Spleen (tissue), 11 donors: Measurements from ENCODE around the gene ZNF385C. TPM values are rescaled to one million over a fixed set of nuclear protein-coding genes. Genes with fewer than 3 reads are reported as not detected.
A peak's percentile ranks its signal among the peaks of the same experiment; 100 is the strongest.

ENCODE experiments used
- DNase-seq: peaks from one replicate; pipeline ENCODE4 v3.0.0-alpha.2; 2020
- H3K27ac ChIP-seq, 8 donors: fragments of 200-600 bp; sonication (generic) in 7 of 8; 1 replicate in 4 of 8; 2 replicates in 4 of 8; pipeline versions ENCODE4 v1.5.0 to v1.8.0; 2016 to 2021; ENCODE audit warnings: inconsistent platforms in 4 of 8, mild to moderate bottlenecking in 4 of 8, moderate library complexity in 1 of 8
- H3K27me3 ChIP-seq, 7 donors: fragments of 200-600 bp; sonication (generic) in 6 of 7; replicated peaks in 1 of 7; 1 replicate in 4 of 7; 2 replicates in 3 of 7; pipeline versions ENCODE4 v1.5.0 to v1.8.0; 2016 to 2021; ENCODE audit warnings: inconsistent platforms in 3 of 7, mild to moderate bottlenecking in 1 of 7
- H3K36me3 ChIP-seq, 6 donors: fragments of 200-600 bp; sonication (generic) in 5 of 6; 1 replicate in 4 of 6; 2 replicates in 2 of 6; pipeline versions ENCODE4 v1.5.0 to v1.8.0; 2016 to 2021; ENCODE audit warnings: inconsistent platforms in 2 of 6
- H3K4me1 ChIP-seq, 6 donors: fragments of 200-600 bp; sonication (generic) in 5 of 6; 1 replicate in 3 of 6; 2 replicates in 3 of 6; pipeline versions ENCODE4 v1.5.0 to v1.8.0; 2016 to 2021; ENCODE audit warnings: inconsistent platforms in 3 of 6
- H3K4me3 ChIP-seq, 8 donors: fragments of 200-600 bp; sonication (generic) in 7 of 8; 1 replicate in 4 of 8; 2 replicates in 4 of 8; pipeline versions ENCODE4 v1.5.0 to v1.8.0; 2016 to 2021; ENCODE audit warnings: inconsistent platforms in 4 of 8, mild to moderate bottlenecking in 4 of 8, moderate library complexity in 2 of 8
- H3K9me3 ChIP-seq, 8 donors: fragments of 200-600 bp; sonication (generic) in 7 of 8; 1 replicate in 4 of 8; 2 replicates in 4 of 8; pipeline versions ENCODE4 v1.5.0 to v1.8.0; 2016 to 2021; ENCODE audit warnings: inconsistent platforms in 4 of 8
- CTCF ChIP-seq, 11 experiments: fragments of 200-600 bp in 7 of 11; fragments of 450-650 bp in 4 of 11; sonication (generic) in 4 of 11; IDR thresholded peaks in 8 of 11; conservative IDR thresholded peaks in 3 of 11; 1 replicate in 7 of 11; 2 replicates in 4 of 11; pipeline versions ENCODE4 v1.4.0 to v1.8.0; 2016 to 2021; ENCODE audit warnings: antibody characterized with exemption in 11 of 11, inconsistent platforms in 4 of 11, mild to moderate bottlenecking in 1 of 11
- POLR2A ChIP-seq, 3 donors: fragments of 450-650 bp; IDR thresholded peaks; one replicate each; pipeline ENCODE4 v1.5.1; 2017; ENCODE audit warnings: antibody characterized with exemption in 3 of 3, mild to moderate bottlenecking in 1 of 3
- POLR2AphosphoS5 ChIP-seq, 3 donors: sonication (generic); formaldehyde crosslinking; IDR thresholded peaks; one replicate each; pipeline ENCODE4 v1.5.1; 2017; ENCODE audit warnings: antibody characterized with exemption in 3 of 3
- WGBS, 5 donors: extraction: QIAGEN DNeasy Blood & Tissue Kit in 3 of 5; methylation state at CpG; one replicate each; pipeline versions ENCODE4 v1.1.5 to v1.1.7; 2013 to 2018; 5-methylcytosine and 5-hydroxymethylcytosine counted together
- intact Hi-C: fragments of 100-400 bp; cut with DNase I; formaldehyde crosslinking; loops from one replicate; pipeline ENCODE4 v1.15.0; 2023; ENCODE audit warnings: low total_unique reads
- polyA plus RNA-seq, 3 donors: library from polyadenylated mRNA; stranded (reverse); fragments of 200-250 nt; gene quantifications; one replicate each; pipeline ENCODE4 v1.2.1, GENCODE V29; 2013
- total RNA-seq, 7 donors: library from RNA; depleted of rRNA in 3 of 7; stranded (reverse); fragments of >200 nt in 3 of 7; fragmentation: NEBNext Ultra II Directional in 4 of 7; extraction: Animal tissue kit (Norgen Biotek cat#: 25700) in 4 of 7; gene quantifications; one replicate each; pipeline versions ENCODE4 v1.1.0 to v1.2.1, GENCODE V29; 2016 to 2021
- donor health status: healthy with polysubstance abuse.
- donor health status: DM: no; HTN: no; CAD: no; lungs with moderate emphysema.
- donor health status: DM: no; HTN: no; CAD: no.
- donor health status: Bipolar disorder and iron deficiency.
- donor health status: healthy.
- donor health status: DM: no; HTN: no; CAD: no.
- donor health status: DM: yes; HTN: yes; CAD: no.

The ZNF385C gene
- total and polyA plus RNA-seq, 10 donors = 0.17 to 0.60 (median 0.41) TPM; not detected in 2

- intact Hi-C loops = no loop called here
- Histone ChIP-seq H3K27ac (no peak overlapping the region), H3K36me3 (no peaks in the 10 kb centered on the region), H3K4me1 (peaks cover 0 to 11% (median 5%) of the 10 kb centered on the region in 6 donors), H3K27me3 (peaks cover 0 to 15% (median 0%) of the 10 kb centered on the region in 7 donors), H3K9me3 (no peaks in the 10 kb centered on the region), H3K4me3 (no peak overlapping the region)
- no peak for DNase-seq
- TF ChIP-seq POLR2AphosphoS5 (IDR thresholded peaks at IDR 0.05) (no peak), POLR2A (IDR thresholded peaks at IDR 0.05) (no peak), CTCF (IDR thresholded peaks at IDR 0.05 in 8 of 11, conservative IDR thresholded peaks at IDR 0.05 in 3 of 11) (no peak)
These were observed 56.7 kb downstream of the ZNF385C start for GRCh38 chr17:42041619-42042018.

- intact Hi-C loops = no loop called here
- WGBS, 5 donors = 91 to 99% (median 96%) methylated on average over 5 to 10 of the region's 10 CpGs
- Histone ChIP-seq H3K27me3 (peaks cover 0 to 19% (median 0%) of the 10 kb centered on the region in 7 donors), H3K36me3 (no peaks in the 10 kb centered on the region), H3K4me1 (peaks cover 0 to 11% (median 5%) of the 10 kb centered on the region in 6 donors), H3K9me3 (no peaks in the 10 kb centered on the region), H3K4me3 (no peak overlapping the region), H3K27ac (no peak overlapping the region)
- TF ChIP-seq POLR2AphosphoS5 (IDR thresholded peaks at IDR 0.05) (no peak), POLR2A (IDR thresholded peaks at IDR 0.05) (no peak), CTCF (IDR thresholded peaks at IDR 0.05 in 8 of 11, conservative IDR thresholded peaks at IDR 0.05 in 3 of 11) (no peak)
- DNase-seq = no peak
These were observed 57.5 kb downstream of the ZNF385C start for GRCh38 chr17:42040818-42041217.

- 35 to 63% (median 48%) methylated on average over 21 to 77 of the region's 77 CpGs for WGBS, 5 donors
- Histone ChIP-seq H3K36me3 (no peaks in the 10 kb centered on the region), H3K27me3 (peaks cover 0 to 19% (median 0%) of the 10 kb centered on the region in 7 donors), H3K4me3 (peak overlapping the region in 5 of 8 donors; percentile 10 to 46 (median 16)), H3K9me3 (no peaks in the 10 kb centered on the region), H3K27ac (no peak overlapping the region), H3K4me1 (peaks cover 0 to 11% (median 5%) of the 10 kb centered on the region in 6 donors)
- no peak for TF ChIP-seq POLR2AphosphoS5 (IDR thresholded peaks at IDR 0.05)
- TF ChIP-seq POLR2A (IDR thresholded peaks at IDR 0.05) = no peak
- TF ChIP-seq CTCF (IDR thresholded peaks at IDR 0.05 in 8 of 11, conservative IDR thresholded peaks at IDR 0.05 in 3 of 11) = no peak
- no peak for DNase-seq
- intact Hi-C loops = no loop called here
These were observed 58.2 kb downstream of the ZNF385C start for GRCh38 chr17:42039794-42040763.
